Activated T-cell treated with anti-CD3 and anti-CD28 coated beads, Interleukin-2, amount 50 U/mL, for 24 hours (primary cell): Measurements from ENCODE around the gene TSC22D4.
"Not testable (repeated sequence)": the region's sequence is repeated elsewhere in the genome, so short reads cannot be mapped to it uniquely, and the experiment has no call there.

Experiments
- DNase-seq: peaks from one replicate; pipeline ENCODE4 v3.0.0-alpha.2; 2020
- H3K27ac Mint-ChIP-seq: 2 replicates; pipeline ENCODE4 v1.8.0; 2020; ENCODE audit warnings: mild to moderate bottlenecking, mixed read lengths
- H3K27me3 Mint-ChIP-seq: 2 replicates; pipeline ENCODE4 v1.8.0; 2020; ENCODE audit warnings: mixed read lengths
- H3K36me3 Mint-ChIP-seq: 2 replicates; pipeline ENCODE4 v1.8.0; 2020; ENCODE audit warnings: low read depth, mixed read lengths
- H3K4me1 Mint-ChIP-seq: 2 replicates; pipeline ENCODE4 v1.8.0; 2020; ENCODE audit warnings: low read depth, mixed read lengths
- H3K4me3 Mint-ChIP-seq: 2 replicates; pipeline ENCODE4 v1.8.0; 2020; ENCODE audit warnings: mild to moderate bottlenecking, moderate library complexity, mixed read lengths
- H3K9me3 Mint-ChIP-seq: 2 replicates; pipeline ENCODE4 v1.8.0; 2020; ENCODE audit warnings: mixed read lengths

The TSC22D4 gene

DNA sequence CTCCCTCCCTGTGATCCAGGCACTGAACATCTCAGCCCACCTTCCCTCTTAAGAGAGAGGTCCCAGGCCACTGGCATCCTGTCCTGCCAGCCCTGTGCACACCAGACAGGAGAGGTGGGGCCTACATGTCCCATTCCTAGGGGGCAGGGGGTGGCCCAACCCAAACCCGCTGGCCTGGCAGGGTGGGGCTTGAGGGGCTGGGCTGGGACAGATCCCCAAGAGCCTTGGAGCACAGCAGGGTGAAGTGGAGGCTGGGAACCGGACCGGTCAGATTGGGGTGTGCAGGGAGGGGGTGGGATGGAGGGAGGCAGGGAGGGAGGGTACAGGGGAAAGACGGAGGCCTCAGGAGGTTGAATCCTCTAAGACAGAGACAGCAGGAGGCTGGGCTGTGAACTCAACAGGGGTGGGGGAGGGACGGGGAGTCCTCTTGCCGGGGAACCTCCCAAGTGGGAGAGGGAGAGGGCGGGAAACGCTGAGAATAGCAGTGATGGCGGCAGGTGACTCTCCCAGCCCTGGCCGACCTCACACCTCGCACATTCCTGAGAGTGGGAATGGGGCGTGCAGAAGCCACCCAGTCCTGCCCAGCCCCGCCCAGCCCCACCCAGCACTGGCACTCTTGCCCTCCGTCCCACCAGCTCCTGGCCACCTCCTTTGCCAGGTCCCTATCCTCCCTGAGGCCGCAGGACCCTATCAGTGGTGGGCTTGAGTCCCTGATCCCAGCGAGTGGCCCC, 6.7 kb downstream of the TSC22D4 start:
- Mint-ChIP-seq H3K27ac (peak overlapping the region; percentile 87), H3K27me3 (no peaks in the 10 kb centered on the region), H3K4me1 (peaks cover 55% of the 10 kb centered on the region), H3K9me3 (no peaks in the 10 kb centered on the region), H3K4me3 (no peak overlapping the region), H3K36me3 (peaks cover 76% of the 10 kb centered on the region)
- no peak for DNase-seq

DNA sequence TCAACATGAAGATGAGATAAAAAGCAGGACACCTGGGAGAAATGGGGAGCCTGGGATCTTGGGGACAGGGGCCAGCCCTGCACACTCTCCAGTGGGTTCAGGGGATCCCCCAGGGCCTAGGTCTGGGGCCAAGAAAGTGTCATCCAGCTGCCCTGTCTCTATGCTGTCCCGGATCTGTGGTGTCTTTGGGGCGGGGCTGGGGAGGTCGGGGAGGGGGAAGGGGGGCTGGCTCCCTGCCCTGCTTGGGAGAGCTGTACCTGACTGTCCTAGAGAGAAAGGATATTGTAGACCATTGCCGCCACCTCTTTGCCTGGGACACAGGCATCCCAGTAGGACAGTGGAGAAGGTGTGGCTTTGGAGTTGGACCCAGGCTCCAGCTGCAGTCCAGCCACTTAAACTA, 8.0 kb downstream of the TSC22D4 start:
- Mint-ChIP-seq H3K9me3 (no peaks in the 10 kb centered on the region), H3K4me1 (peaks cover 44% of the 10 kb centered on the region), H3K27ac (peak overlapping the region; percentile 50), H3K36me3 (peaks cover 71% of the 10 kb centered on the region), H3K27me3 (no peaks in the 10 kb centered on the region), H3K4me3 (no peak overlapping the region)
- no peak for DNase-seq

DNA sequence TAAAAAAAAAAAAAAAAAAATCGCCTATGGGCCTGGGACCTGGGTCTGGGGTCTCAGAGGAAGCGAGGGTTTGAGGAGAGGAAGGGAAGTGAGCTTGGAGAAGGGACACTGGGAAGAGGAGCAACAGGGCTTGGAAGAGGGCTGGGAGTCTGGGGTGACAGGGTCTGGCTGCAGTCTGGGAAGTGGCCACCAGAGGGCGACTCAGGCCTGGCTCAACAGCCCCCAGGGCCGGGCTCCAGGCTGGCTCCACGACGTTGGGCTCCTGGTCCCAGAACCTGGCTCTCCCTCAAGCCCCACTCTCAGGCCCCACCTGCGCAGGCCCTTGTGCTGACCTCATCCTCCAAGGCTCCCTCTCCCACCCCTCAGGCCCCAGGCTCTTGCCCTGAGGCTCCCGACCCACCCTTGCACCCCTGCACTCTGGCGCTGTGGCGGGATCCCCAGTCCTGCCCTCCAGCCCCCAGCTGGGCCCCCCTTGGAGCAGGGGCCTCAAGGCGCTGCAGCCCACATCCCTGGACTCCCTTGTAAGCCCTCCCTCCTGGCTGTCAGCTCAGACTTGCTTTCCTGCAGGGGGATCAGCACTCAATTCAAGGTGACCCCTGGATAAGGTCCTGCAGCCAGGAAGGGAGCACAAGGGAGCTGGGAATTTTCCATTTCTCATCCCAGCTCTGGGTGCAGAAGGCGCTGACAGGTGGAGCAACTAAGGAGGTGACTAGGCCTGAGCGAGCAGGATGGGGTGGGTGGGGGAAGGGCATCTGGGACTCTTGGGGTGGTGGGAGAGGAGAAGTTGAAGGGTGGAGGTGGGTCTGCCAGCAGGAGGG, 9.6 kb downstream of the TSC22D4 start:
- Mint-ChIP-seq H3K4me3 (no peak overlapping the region), H3K9me3 (no peaks in the 10 kb centered on the region), H3K27me3 (no peaks in the 10 kb centered on the region), H3K4me1 (peaks cover 32% of the 10 kb centered on the region), H3K36me3 (peaks cover 64% of the 10 kb centered on the region), H3K27ac (peak overlapping the region; percentile 80)
- peak; percentile 91 for DNase-seq

DNA sequence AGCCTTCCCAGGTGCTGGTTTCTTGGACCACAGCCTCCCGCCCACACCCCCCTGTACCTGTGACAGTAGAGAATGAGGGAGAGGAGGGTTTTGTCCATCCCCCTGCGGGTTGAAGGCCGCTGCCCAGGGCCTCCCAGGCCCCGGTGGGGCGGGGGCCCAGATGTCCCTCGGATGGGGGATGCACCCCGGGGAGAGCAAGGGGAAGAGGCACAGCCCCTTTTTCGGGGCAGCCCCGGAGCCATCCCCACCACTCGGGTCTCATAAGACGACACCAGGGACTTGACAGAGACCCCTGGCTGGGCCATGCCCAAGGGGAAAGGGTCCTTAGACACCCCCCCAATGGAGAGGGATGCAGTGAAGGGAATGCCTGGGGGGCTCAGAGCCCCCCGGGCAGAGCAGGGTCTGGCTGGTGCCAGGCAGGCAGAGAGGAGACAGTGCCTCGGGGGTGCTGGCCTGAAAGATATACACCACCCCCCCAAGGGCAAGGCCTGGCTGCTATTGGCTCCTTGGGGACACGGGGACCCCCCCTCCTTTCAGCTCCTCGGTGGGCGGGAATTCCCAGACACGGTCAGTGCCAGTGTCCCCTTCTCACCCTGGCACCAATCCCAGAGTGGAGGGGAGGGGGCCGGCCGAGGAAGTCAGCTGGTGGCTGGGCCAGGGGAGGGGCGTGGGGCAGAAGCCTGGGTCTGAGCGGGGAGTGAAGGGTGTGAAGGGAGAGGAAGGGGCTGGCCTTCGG, 11.2 kb downstream of the TSC22D4 start:
- Mint-ChIP-seq H3K27me3 (no peaks in the 10 kb centered on the region), H3K9me3 (no peaks in the 10 kb centered on the region), H3K27ac (no peak overlapping the region), H3K4me3 (no peak overlapping the region), H3K4me1 (peaks cover 17% of the 10 kb centered on the region), H3K36me3 (peaks cover 57% of the 10 kb centered on the region)
- DNase-seq: no peak

DNA sequence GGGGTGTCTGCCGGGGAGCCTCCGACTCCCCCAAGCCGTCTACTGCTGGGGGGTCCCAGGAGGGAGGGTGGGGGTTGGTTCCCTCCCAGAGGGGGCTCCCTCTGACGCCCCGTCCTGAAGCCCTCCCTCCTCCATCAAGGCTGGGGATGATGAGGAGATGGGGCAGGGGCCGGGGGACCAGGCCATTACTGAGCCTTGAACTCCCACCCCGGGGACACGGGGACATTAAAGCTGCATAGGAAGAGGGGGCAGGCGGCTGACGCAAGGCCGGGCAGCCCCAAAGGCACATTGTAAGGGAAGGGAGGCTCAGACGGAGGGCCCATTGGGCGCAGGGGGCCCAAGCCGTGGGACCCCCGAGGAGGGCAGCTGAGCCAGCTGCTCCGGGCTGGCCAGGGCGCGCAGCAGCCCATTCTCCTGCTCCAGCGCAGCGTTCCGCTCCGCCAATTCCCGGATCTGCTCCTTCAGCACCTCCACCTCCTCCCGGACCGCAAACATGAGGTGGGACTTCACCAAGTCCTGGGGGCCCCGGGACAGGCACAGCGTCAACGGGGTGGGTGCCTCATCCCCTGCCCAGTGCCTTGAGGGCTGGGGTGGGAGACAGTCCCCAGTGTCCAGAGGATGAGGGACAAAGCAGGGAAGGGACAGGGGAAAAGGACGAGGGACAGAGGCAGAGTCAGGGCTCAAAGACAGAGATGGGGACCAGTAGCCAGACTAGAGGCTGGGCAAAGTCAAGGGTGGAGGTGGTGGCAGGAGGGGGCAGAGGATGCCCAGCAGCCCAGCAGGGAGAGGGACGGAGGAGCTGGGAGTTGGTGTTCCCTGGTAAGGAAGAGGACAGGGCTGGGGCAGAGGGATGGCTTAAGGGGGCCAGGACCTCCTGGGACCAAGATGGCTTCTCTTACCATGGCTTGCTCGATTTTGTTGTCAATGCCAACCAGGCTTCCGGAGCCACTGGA, 12.1 kb downstream of the TSC22D4 start:
- no peaks in the 10 kb centered on the region for H3K9me3 Mint-ChIP-seq

DNA sequence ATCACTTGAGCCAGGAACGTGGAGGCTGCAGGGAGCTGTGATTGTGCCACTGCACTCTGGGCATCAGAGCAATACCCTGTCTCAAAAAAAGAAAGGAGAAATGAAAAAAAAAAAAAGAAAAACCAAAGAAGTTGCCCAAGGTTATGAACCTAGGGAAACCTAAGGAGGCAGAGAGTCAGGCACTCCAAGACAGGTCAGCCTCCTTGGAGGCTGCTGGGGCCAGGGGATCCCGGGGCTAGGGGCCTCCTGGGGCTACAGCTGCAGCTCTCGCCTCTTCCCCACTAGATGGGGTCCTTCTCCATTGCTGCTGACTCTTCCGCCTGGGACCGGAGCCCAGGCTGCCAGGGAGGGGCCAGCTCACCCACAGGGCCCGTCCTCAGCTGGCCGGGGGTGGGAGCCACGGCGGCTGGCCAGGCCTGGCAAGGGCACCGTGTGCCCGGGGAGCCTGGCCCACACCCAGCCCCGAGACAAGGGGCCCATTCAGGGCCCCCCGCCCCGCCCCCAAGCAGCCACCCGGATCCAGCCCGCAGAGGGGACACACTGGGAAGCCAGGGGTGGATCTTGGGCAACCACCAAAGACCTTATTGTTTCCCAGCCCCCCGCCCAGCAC, 13.2 kb downstream of the TSC22D4 start:
- no peak for DNase-seq
- Mint-ChIP-seq H3K27ac (no peak overlapping the region), H3K36me3 (peaks cover 53% of the 10 kb centered on the region), H3K4me1 (peaks cover 14% of the 10 kb centered on the region), H3K4me3 (no peak overlapping the region), H3K9me3 (no peaks in the 10 kb centered on the region), H3K27me3 (no peaks in the 10 kb centered on the region)

More for the DNA sequence above, 12.1 kb downstream of the TSC22D4 start:
- DNase-seq: no peak
- H3K36me3 Mint-ChIP-seq: peaks cover 54% of the 10 kb centered on the region
- peak overlapping the region; percentile 47 for H3K27ac Mint-ChIP-seq
- H3K4me1 Mint-ChIP-seq: peaks cover 15% of the 10 kb centered on the region
- no peak overlapping the region for H3K4me3 Mint-ChIP-seq
- H3K27me3 Mint-ChIP-seq: no peaks in the 10 kb centered on the region

DNA sequence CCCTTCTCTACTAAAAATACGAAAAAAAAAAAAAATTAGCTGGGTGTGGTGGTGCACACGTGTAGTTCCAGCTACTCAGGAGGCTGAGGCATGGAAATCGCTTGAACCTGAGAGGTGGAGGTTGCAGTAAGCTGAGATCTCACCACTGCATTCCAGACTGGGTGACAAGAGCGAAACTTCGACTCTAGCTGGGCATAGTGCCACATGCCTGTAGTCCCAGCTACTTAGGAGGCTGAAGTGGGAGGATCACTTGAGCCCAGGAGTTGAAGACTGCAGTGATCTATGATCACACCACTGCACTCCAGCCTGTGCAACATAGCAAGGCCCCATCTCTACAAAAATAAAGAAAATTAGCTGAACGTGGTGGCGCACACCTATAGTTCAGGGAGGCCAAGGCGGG, 13.7 kb downstream of the TSC22D4 start:
- H3K36me3 Mint-ChIP-seq: peaks cover 52% of the 10 kb centered on the region
- no peak overlapping the region for H3K27ac Mint-ChIP-seq
- DNase-seq: no peak
- peaks cover 10% of the 10 kb centered on the region for H3K4me1 Mint-ChIP-seq
- no peak overlapping the region for H3K4me3 Mint-ChIP-seq
- no peaks in the 10 kb centered on the region for H3K9me3 Mint-ChIP-seq
- H3K27me3 Mint-ChIP-seq: no peaks in the 10 kb centered on the region

DNA sequence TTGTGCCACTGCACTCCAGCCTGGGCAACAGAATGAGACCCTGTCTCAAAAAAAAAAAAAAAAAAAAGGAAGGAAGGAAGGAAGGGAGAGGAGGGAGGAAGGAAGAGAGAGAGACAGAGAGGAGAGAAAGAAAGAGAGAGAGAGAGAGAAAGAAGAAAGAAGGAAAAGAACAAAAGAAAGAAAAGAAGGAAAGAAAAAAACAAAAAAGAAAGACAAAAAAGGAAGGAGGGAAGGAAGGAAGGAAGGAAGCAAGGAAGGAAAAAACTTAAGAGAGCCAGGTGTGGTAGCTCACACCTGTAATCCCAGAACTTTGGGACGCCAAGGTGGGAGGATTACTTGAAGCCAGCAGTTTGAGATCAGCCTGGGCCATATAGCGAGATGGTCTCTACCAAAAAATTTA, 14.2 kb downstream of the TSC22D4 start:
- peaks cover 47% of the 10 kb centered on the region for H3K36me3 Mint-ChIP-seq
- H3K4me3 Mint-ChIP-seq: no peak overlapping the region
- H3K4me1 Mint-ChIP-seq: peaks cover 6% of the 10 kb centered on the region
- no peaks in the 10 kb centered on the region for H3K9me3 Mint-ChIP-seq
- DNase-seq: no peak
- peak overlapping the region; percentile 14 for H3K27ac Mint-ChIP-seq
- no peaks in the 10 kb centered on the region for H3K27me3 Mint-ChIP-seq

DNA sequence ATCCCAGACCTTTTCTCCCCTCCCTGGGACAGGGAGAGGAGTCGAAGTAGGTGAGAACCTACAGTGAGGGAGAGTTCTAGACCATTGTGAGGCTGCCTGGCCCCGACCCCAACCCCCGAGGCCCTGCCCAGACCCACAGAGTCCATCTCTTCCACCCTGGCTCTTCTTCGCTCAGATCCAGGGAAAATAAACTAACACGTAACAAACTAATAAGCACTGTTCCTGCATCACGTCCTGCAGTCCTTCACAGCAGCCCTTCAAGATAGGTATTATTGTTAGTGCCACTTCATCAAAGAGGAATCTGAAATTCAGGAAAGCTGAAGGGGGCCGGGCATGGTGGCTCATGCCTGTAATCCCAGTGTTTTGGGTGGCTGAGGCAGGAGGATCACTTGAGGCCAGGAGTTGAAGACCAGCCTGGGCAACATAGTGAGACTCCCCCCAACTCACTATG, 14.8 kb downstream of the TSC22D4 start, which contains the start of gene SPACDR:
TSS of gene SPACDR (minus strand) at position 51 of the 451 bp plus-strand sequence. CDS start 235 bp downstream, outside the sequence.
- Mint-ChIP-seq H3K4me3 (no peak within 1 kb of the TSS), H3K4me1 (peaks cover 2% of the 10 kb centered on the region), H3K27me3 (no peaks in the 10 kb centered on the region), H3K9me3 (no peaks in the 10 kb centered on the region), H3K27ac (peak within 1 kb of the TSS; percentile 57), H3K36me3 (peaks cover 49% of the 10 kb centered on the region)
- no peak for DNase-seq

DNA sequence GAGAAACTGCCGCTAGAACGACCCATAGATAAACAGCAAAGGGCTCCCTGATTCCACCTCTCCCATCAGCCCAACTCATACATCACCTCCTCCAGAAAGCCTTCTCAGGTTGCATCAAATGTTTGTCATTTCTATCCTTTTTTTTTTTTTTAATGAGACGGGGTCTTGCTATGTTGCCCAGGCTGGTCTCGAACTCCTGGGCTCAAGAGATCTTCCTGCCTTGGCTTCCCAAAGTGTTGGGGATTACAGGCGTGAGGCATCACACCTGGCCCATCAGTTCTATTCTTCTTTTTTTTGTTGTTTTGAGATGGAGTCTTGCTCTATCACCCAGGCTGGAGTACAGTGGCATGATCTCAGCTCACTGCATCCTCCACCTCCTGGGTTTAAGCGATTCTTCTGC, 22.0 kb downstream of the TSC22D4 start:
- H3K4me1 Mint-ChIP-seq: peaks cover 15% of the 10 kb centered on the region
- peaks cover 19% of the 10 kb centered on the region for H3K36me3 Mint-ChIP-seq
- no peak overlapping the region for H3K27ac Mint-ChIP-seq
- H3K9me3 Mint-ChIP-seq: no peaks in the 10 kb centered on the region
- H3K4me3 Mint-ChIP-seq: no peak overlapping the region
- DNase-seq: no peak
- no peaks in the 10 kb centered on the region for H3K27me3 Mint-ChIP-seq

DNA sequence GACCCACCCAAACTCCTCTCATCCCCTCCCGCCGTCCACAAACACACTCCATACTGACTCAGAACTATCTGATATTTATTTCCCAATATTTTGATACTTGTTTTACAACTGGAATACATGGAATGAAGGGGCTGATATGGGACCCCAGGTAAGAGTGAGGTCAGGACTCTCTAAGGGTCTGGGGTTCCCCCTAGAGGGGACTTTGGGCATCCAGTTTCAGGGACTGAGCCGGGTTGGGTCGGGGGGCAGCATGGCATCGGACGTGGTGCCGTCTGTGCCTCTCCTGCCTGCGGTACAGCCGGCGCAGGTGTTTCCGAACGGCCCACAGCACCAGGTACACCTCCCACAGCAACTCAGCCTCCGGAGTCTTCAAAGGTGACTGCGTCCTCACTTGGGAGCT, 22.5 kb downstream of the TSC22D4 start:
- no peak overlapping the region for H3K27ac Mint-ChIP-seq
- peaks cover 18% of the 10 kb centered on the region for H3K36me3 Mint-ChIP-seq
- H3K9me3 Mint-ChIP-seq: no peaks in the 10 kb centered on the region
- H3K4me3 Mint-ChIP-seq: no peak overlapping the region
- H3K4me1 Mint-ChIP-seq: peaks cover 15% of the 10 kb centered on the region
- H3K27me3 Mint-ChIP-seq: no peaks in the 10 kb centered on the region
- no peak for DNase-seq

DNA sequence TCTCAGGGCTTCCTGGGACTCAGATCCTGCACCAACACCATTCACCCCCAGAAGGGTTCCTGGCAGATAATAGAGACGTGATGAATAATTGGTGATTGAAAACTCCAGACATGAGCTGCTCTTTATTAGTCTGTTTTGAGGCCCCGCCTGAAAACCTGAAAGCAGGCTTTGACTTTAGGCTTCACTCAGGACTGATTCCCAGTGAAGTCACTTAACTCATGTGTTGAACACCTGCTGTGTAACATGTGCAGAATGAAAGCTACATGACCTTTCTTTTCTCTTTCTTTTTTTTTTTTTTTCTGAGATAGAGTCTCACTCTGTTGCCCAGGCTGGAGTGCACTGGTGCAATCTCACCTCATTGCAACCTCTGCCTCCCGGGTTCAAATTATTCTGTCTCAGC, 23.8 kb downstream of the TSC22D4 start:
- Mint-ChIP-seq H3K9me3 (no peaks in the 10 kb centered on the region), H3K27ac (no peak overlapping the region), H3K27me3 (no peaks in the 10 kb centered on the region), H3K4me1 (peaks cover 21% of the 10 kb centered on the region), H3K4me3 (no peak overlapping the region), H3K36me3 (peaks cover 10% of the 10 kb centered on the region)
- DNase-seq: no peak

DNA sequence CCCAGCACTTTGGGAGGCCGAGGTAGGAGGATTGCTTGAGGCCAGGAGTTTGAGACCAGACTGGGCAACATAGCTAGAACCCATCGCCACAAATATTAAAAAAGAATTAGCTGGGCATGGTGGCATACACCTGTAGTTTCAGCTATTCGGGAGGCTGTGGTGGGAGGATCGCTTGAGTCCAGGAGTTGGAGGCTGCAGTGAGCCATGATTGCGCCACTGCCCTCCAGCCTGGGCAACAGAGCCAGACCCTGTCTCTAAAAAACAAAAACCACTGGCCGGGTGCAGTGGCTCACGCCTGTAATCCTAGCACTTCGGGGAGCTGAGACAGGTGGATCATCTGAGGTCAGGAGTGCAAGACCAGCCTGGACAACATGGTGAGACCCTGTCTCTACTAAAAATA, 25.2 kb downstream of the TSC22D4 start:
- not testable (repeated sequence) for H3K36me3 Mint-ChIP-seq, H3K27me3 Mint-ChIP-seq, H3K27ac Mint-ChIP-seq, H3K4me3 Mint-ChIP-seq, H3K9me3 Mint-ChIP-seq, DNase-seq
- H3K4me1 Mint-ChIP-seq: peaks cover 22% of the 10 kb centered on the region
